Epithelial cell of proximal tubule (primary cell): ENCODE results near the gene MPDZ. TPM values are rescaled to one million over a fixed set of nuclear protein-coding genes. Genes with fewer than 3 reads are reported as not detected.

ENCODE experiments used
- DNase-seq: peaks from one replicate; pipeline ENCODE4 v3.0.0-alpha.2; 2011; ENCODE audit warnings: low read depth
- H3K4me3 ChIP-seq: 2 replicates; pipeline ENCODE4 v1.5.1; 2011; ENCODE audit warnings: low read depth, mild to moderate bottlenecking, low read length
- total RNA-seq: library from RNA; depleted of rRNA; stranded (reverse); fragments of >200 nt; gene quantifications from 2 replicates; pipeline ENCODE4 v1.2.3, GENCODE V29; 2015
- TF ChIP-seq, protein P1 (sequence below): conservative IDR thresholded peaks from 2 replicates; pipeline ENCODE4 v1.5.1; 2012; ENCODE audit warnings: low read depth, mild to moderate bottlenecking, low read length

Gene MPDZ
- total RNA-seq, 1 donor from 2014 or later = 18.4 TPM

DNA sequence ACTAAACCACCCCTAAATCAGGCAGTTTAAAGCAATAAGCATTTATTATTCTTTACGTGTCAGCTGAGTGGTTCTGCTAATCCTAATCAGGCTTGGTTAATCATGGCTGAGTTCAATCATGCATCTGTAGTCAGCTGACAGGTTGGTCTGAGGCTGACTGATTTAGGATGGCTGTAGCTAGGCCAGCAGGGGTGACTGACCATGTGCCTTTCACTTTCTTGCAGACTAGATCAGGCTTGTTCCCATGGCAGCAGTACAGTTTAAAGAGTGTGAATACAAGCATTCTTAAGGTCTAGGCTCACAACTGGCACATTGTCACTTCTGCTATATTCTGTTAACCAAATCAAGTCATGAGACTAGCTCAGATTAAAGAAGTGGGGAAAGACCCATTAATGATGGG is 16.1 kb upstream of the MPDZ start:
- TF ChIP-seq, protein P1, sequence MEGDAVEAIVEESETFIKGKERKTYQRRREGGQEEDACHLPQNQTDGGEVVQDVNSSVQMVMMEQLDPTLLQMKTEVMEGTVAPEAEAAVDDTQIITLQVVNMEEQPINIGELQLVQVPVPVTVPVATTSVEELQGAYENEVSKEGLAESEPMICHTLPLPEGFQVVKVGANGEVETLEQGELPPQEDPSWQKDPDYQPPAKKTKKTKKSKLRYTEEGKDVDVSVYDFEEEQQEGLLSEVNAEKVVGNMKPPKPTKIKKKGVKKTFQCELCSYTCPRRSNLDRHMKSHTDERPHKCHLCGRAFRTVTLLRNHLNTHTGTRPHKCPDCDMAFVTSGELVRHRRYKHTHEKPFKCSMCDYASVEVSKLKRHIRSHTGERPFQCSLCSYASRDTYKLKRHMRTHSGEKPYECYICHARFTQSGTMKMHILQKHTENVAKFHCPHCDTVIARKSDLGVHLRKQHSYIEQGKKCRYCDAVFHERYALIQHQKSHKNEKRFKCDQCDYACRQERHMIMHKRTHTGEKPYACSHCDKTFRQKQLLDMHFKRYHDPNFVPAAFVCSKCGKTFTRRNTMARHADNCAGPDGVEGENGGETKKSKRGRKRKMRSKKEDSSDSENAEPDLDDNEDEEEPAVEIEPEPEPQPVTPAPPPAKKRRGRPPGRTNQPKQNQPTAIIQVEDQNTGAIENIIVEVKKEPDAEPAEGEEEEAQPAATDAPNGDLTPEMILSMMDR = no peak
- H3K4me3 ChIP-seq = no peak overlapping the region
- DNase-seq = peak; percentile 79

- TF ChIP-seq, protein P1 = no peak
- H3K4me3 ChIP-seq = no peak overlapping the region
- no peak for DNase-seq
Measured at GRCh38 chr9:13292782-13293181, 13.3 kb upstream of the MPDZ start.

- no peak overlapping the region for H3K4me3 ChIP-seq
- no peak for DNase-seq
- TF ChIP-seq, protein P1 = no peak
Measured at GRCh38 chr9:13292158-13292557, 12.7 kb upstream of the MPDZ start.

- H3K4me3 ChIP-seq = no peak overlapping the region
- DNase-seq = no peak
- TF ChIP-seq, protein P1 = peak; percentile 14
Measured at GRCh38 chr9:13291718-13292117, 12.2 kb upstream of the MPDZ start.

DNA sequence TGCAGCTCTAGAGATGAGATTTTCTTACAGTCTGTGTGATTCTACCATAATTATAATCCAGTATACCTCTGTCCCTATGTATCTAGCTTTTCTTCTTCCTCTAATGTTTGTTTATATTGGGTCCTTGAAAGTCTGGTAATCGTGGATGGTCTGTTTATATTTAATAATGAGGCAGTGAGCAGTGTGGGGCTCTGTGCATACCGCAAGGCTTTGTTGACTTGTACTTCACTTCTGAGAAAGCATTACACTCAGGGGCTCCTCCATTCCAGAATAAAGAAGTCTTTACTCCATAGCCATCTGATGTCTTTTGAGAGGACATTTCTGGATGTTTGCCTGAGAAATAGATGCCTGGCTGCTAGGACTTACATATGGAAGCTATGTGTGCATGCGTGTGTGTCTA is 4.5 kb upstream of the MPDZ start:
- TF ChIP-seq, protein P1 = no peak
- no peak overlapping the region for H3K4me3 ChIP-seq
- DNase-seq = no peak

- TF ChIP-seq, protein P1 = no peak
- DNase-seq = no peak
- no peak overlapping the region for H3K4me3 ChIP-seq
Measured at GRCh38 chr9:13282998-13283397, 3.5 kb upstream of the MPDZ start.

GRCh38 chr9:13281356-13282016 is 2.0 kb upstream of the MPDZ start:
- no peak for DNase-seq
- TF ChIP-seq, protein P1 = no peak
- no peak overlapping the region for H3K4me3 ChIP-seq
